Activated T-helper 9 cell treated with anti-CD3 and anti-CD28 coated beads, Interleukin-2, amount 50 U/mL, for 16 hours (primary cell): ENCODE measurements around the gene ARSG.
"Not testable (repeated sequence)": the region's sequence is repeated elsewhere in the genome, so short reads cannot be mapped to it uniquely, and the experiment has no call there.

ENCODE experiments used
- DNase-seq: peaks from one replicate; pipeline ENCODE4 v3.0.0-alpha.2; 2020; ENCODE audit warnings: low read depth

The ARSG gene

GRCh38 chr17:68290955-68291835 lies at the start of gene ARSG, which contains the start of gene SLC16A6:
Gene ARSG (plus strand): TSS chr17:68291495. CDS start chr17:68307494, 15,999 bp downstream.
Gene SLC16A6 (minus strand): TSS chr17:68291127. CDS start chr17:68278320, 12,807 bp downstream.
- DNase-seq: peak; percentile 77

- DNase-seq: no peak
These were observed 44.8 kb upstream of the ARSG start for GRCh38 chr17:68246271-68247028.

GRCh38 chr17:68247445-68248198 lies 43.7 kb upstream of the ARSG start, which contains the start of gene AMZ2:
Gene AMZ2 (plus strand): TSS chr17:68248043. CDS start chr17:68250188, 2,145 bp downstream.
- peak; percentile 97 for DNase-seq

- DNase-seq: no peak
These were observed 43.0 kb upstream of the ARSG start for GRCh38 chr17:68248199-68248825.

DNA sequence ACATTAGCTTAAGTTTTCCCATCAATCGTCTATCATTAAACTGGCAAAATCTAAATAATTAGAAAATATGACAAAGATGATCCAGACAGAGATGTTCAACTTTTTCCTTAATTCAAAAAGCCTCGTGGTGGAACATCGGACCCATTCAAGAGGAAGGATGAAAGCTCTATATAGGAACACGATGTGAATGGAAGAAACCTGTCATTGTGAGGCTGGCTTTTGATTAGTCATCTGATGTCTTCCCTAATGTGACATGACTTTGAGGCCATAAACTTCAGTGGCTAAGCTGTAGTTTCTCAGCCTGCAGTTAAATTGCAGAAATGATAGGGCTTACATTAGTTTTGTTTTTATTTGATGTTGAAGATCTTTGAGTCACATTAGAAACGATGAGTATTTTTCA lies 42.4 kb upstream of the ARSG start:
- DNase-seq: no peak

DNA sequence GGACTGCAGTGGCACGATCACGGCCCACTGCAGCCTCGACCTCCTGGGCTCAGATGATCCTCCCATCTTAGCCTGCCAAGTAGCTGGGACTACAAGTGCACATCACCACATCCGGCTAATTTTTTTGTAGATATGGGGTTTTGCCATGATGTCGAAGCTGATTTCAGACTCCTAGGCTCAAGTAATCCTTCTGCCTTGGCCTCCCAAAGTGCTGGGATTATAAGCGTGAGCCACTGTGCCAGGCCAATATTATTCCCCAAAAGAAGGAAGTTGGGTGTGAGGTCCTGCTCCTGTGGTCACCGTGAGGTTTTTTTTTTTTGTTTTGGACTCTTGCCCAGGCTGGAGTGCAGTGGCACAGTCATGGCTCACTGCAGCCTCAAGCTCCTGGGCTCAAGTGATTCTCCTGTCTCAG lies 41.9 kb upstream of the ARSG start:
- DNase-seq: no peak

- not testable (repeated sequence) for DNase-seq
These were observed 37.9 kb upstream of the ARSG start for GRCh38 chr17:68253426-68253825.

- DNase-seq: no peak
These were observed 36.1 kb upstream of the ARSG start for GRCh38 chr17:68255151-68255550.

DNA sequence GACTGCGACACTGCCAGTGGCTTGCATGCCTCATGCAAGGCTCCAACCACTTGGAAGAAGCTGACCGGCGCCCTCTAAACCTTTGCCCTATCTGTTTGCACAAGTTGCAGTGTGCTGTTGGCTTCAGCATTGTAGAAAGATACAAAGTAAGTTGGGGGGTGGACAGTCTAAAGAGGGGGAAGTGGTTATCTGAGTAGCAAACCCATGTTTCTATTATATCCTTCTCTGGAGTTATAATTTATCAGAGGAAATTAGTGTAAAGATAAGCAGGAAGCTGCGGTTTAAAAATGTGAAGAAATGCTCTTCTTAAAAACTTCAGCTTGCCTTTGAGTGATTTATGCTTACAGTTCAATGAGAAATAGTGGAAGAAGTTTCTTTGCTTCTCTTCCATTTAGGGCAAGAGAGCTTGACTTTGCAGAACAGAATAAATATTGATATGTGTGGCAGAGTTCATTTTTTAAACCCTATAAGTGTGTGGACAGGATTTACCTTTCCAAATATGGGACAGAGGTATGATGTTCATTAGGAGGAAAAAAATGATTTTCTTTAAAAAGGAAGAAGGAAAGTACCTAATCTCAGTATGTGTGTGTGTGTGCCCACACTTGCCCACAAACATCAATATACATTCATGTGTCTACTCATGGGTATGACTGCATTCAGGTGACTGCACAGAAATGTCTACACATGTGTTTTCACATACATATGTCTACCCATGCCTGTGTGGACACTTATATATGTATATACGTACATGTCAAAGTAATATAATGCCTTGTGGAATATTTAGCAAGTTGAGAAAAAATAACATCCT lies 35.4 kb upstream of the ARSG start:
- DNase-seq: no peak

DNA sequence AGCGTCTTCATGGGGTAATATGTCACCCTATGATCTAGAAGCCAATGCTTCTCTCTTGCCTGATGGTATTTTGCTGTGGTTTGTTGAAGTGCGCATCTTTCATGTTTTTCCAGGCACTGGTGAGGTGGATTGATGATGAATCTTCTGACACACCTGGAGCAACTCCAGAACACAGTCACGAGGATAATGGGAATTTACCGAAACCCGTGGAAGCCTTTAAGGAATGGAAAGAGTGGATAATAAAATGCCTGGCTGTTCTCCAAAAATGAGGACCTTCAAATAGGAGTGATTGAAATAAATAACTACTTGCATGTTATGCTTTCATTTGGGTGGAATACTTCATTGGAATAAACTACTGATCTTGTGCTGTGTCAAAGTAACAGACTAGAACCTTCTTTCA lies 34.6 kb upstream of the ARSG start:
- not testable (repeated sequence) for DNase-seq

- no peak for DNase-seq
These were observed 33.4 kb upstream of the ARSG start for GRCh38 chr17:68257934-68258333.

- peak; percentile 54 for DNase-seq
These were observed 32.2 kb upstream of the ARSG start for GRCh38 chr17:68258890-68259647.

- not testable (repeated sequence) for DNase-seq
These were observed 31.7 kb upstream of the ARSG start for GRCh38 chr17:68259648-68259951.

DNA sequence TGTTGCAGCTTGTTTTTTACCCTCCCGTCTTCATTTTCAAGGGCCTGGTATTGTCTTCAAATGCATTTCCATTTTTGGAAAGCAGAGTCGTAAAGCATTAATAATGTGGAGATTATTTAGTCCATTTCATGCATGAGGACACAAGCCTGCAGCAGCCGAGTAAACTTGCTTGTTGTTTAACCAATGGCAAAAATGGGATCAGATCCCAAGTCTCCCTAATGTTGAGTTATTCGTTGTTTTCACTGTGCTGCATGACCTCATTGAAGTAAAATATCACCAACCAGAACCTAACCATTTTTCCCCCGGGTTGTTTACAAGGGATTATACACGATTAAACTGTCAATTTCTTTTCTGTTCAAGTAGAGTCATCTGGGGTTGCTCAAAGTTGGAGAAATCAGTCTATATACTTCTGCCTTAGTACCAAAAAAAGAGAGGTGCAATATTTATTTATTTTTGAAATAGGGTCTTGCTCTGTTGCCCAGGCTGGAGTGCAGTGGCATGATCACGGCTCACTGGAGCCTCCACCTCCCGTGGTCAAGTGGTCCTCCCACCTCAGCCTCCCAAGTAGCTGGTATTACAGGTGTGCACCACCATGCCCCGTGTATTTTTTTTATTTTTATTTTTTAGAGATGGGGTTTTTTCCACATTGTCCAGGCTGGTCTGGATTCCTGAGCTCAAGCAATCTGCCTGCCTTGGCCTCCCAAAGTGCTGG lies 31.1 kb upstream of the ARSG start:
- DNase-seq: no peak

DNA sequence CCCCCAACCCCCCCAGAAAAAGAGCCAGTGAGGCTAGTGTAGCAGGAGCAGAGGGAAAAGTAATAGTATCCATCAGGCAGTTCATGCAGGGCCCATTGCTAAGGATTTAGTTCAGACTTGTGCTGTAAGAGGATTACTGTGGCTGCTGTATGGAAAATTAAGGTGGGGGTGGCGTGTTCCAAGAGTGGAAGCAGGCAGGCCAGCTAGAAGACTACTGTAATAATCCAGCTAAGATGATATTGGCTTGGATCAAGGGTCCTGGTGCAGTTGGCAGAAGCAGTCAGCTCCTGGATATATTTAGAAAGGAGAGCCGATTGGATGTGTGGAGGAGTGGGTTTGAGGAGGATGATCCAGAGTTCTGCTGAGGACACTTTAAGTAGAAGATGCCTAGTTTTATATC lies 28.8 kb upstream of the ARSG start:
- DNase-seq: not testable (repeated sequence)

GRCh38 chr17:68263101-68263681 lies 28.1 kb upstream of the ARSG start:
- DNase-seq: not testable (repeated sequence)

DNA sequence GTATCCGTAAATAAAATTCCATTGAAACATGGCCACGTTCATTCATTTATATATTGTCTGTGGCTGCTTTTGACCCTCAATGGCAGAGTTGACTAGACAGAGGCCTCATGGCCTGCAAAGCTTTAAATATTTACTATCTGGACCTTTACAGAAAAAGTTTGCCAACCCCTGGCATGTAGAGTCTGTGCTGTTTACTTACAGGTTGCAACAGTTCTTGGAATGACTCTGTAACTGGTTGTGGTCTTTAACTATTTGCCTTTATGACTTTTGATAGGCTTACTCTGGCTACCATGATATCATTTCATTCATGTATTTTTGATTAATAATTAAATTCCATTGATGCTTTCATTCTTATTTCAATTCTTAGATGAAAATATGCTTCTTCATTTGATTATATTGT lies 25.5 kb upstream of the ARSG start:
- DNase-seq: not testable (repeated sequence)

DNA sequence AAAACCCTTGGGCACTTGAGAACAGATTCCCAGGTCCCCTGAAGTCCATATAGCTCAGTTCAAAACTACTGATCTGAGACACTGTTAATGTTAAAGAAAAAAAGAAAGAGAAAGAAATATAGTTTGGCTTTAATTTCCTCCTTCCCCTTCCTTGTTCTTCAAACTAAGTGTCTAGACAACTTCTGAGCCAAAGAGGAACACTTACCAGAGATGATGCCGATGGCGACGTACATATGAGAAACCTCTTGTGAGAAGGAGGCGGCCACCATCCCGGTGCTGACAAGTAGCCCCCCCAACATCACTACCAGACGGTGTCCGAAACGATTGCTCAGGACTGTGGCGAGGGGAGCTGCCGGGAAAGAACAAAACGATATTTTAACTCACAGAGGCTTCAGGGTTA lies 17.6 kb upstream of the ARSG start:
- no peak for DNase-seq

DNA sequence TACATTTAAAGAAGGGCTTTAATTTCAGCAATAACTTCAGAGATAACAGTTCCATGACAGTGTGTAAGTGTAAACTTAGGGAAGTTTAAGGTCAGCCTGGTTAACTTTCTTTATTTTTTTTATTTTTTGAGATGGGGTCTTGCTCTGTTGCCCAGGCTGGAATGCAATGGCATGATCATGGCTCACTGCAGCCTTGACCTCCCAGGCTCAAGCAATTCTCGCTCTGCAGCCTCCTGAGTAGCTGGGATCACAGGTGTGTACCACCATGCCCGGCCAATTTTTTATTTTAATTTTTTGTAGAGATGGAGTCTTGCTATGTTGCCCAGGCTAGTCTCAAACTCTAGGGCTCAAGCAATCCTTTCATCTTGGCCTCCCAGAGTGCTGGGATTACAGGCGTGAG lies 15.0 kb upstream of the ARSG start:
- DNase-seq: not testable (repeated sequence)
